Keratinocyte (primary cell): Measurements from ENCODE around the gene INSRR. TPM values are rescaled to one million over a fixed set of nuclear protein-coding genes. Genes with fewer than 3 reads are reported as not detected.

ENCODE experiments used
- DNase-seq: peaks from one replicate; pipeline ENCODE4 v3.0.0-alpha.2; 2011; ENCODE audit warnings: low read depth, missing footprints, low spot score
- FAIRE-seq: peaks from 2 replicates; lab custom pipeline; 2011; peaks lifted over from hg19 to GRCh38; lab: Jason Lieb, UNC
- H2AFZ ChIP-seq: 2 replicates; pipeline ENCODE4 v1.6.0; 2012; ENCODE audit warnings: low read length, control low read depth, inconsistent platforms; ENCODE audit not compliant: control insufficient read depth
- H3K27ac ChIP-seq: 2 replicates; pipeline ENCODE4 v1.5.1; 2011; ENCODE audit warnings: low read length; ENCODE audit not compliant: control insufficient read depth, insufficient read depth
- H3K27me3 ChIP-seq: 3 replicates; pipeline ENCODE4 v1.6.0; 2011; ENCODE audit warnings: low read length; ENCODE audit not compliant: control insufficient read depth, insufficient read depth; ENCODE audit errors: extremely low read depth
- H3K36me3 ChIP-seq, 2 experiments: 2 replicates in 1 of 2; 3 replicates in 1 of 2; pipeline ENCODE4 v1.5.1; 2011; ENCODE audit warnings: low read length in 2 of 2, mild to moderate bottlenecking in 1 of 2; ENCODE audit not compliant: control insufficient read depth in 2 of 2, insufficient read depth in 2 of 2; ENCODE audit errors: extremely low read depth in 1 of 2
- H3K4me1 ChIP-seq: 3 replicates; pipeline ENCODE4 v1.5.1; 2011; ENCODE audit warnings: low read length; ENCODE audit not compliant: control insufficient read depth, insufficient read depth; ENCODE audit errors: extremely low read depth
- H3K4me2 ChIP-seq: 3 replicates; pipeline ENCODE4 v1.6.0; 2011; ENCODE audit warnings: low read depth, low read length; ENCODE audit not compliant: control insufficient read depth, insufficient read depth; ENCODE audit errors: extremely low read depth
- H3K4me3 ChIP-seq, 3 experiments: fragments of 200-600 bp in 1 of 3; sonication (generic) in 1 of 3; 2 replicates in 2 of 3; 3 replicates in 1 of 3; pipeline ENCODE4 v1.5.1; 2011 to 2016; ENCODE audit warnings: low read length in 3 of 3, mild to moderate bottlenecking in 3 of 3, control low read depth in 2 of 3, inconsistent platforms in 1 of 3, low read depth in 1 of 3, mixed read lengths in 1 of 3, mixed run types in 1 of 3, moderate library complexity in 1 of 3; ENCODE audit not compliant: control insufficient read depth in 2 of 3, insufficient read depth in 2 of 3; ENCODE audit errors: extremely low read depth in 1 of 3
- H3K79me2 ChIP-seq: 2 replicates; pipeline ENCODE4 v1.6.0; 2012; ENCODE audit warnings: low read length; ENCODE audit not compliant: control insufficient read depth, insufficient read depth
- H3K9ac ChIP-seq: 3 replicates; pipeline ENCODE4 v1.6.0; 2011; ENCODE audit warnings: low read length; ENCODE audit not compliant: control insufficient read depth, insufficient read depth; ENCODE audit errors: extremely low read depth
- H3K9me1 ChIP-seq: 3 replicates; pipeline ENCODE4 v1.6.0; 2011; ENCODE audit warnings: low read length; ENCODE audit not compliant: control insufficient read depth, insufficient read depth; ENCODE audit errors: extremely low read depth
- H3K9me3 ChIP-seq: 2 replicates; pipeline ENCODE4 v1.5.1; 2012; ENCODE audit warnings: low read depth, low read length; ENCODE audit not compliant: control insufficient read depth
- H4K20me1 ChIP-seq: 3 replicates; pipeline ENCODE4 v1.6.0; 2011; ENCODE audit warnings: low read length; ENCODE audit not compliant: control insufficient read depth, insufficient read depth; ENCODE audit errors: extremely low read depth
- EZH2 ChIP-seq: IDR thresholded peaks from one replicate; pipeline ENCODE4 v1.6.1; 2012; ENCODE audit warnings: inconsistent platforms, mild to moderate bottlenecking, low read length, moderate library complexity
- dilution Hi-C: fragments of 300-500 bp; cut with MboI; formaldehyde crosslinking; loops from one replicate; pipeline ENCODE4 v1.7.0; 2020; ENCODE audit warnings: low sequenced_read_pairs; ENCODE audit not compliant: extremely low pct_ligation_motif_present
- polyA plus RNA-seq, 5 experiments: library from polyadenylated mRNA; depleted of rRNA in 3 of 5; stranded (reverse) in 3 of 5; stranded (forward) in 1 of 5; unstranded in 1 of 5; fragments of >200 nt; gene quantifications; 1 replicate in 1 of 5; 2 replicates in 3 of 5; 3 replicates in 1 of 5; pipeline versions ENCODE4 v1.2.1 to v1.2.3, GENCODE V29; 2011 to 2012; ENCODE audit warnings: missing spikeins in 2 of 5, low read depth in 1 of 5, low replicate concordance in 1 of 5
- TF ChIP-seq, protein P1 (sequence below), 3 experiments: IDR thresholded peaks in 1 of 3; conservative IDR thresholded peaks in 1 of 3; optimal IDR thresholded peaks in 1 of 3; 2 replicates in 2 of 3; 3 replicates in 1 of 3; pipeline versions ENCODE3 to v1.5.1; 2011; ENCODE audit warnings: low read length in 3 of 3, mild to moderate bottlenecking in 3 of 3, moderate library complexity in 2 of 3, control low read depth in 1 of 3, inconsistent platforms in 1 of 3; ENCODE audit not compliant: insufficient read depth in 2 of 3; ENCODE audit errors: extremely low read depth in 1 of 3

INSRR gene
- polyA plus RNA-seq, 1 donor (not counting 4 experiments of a cell fraction or from before 2014, with no cell fraction given), result not detected

DNA sequence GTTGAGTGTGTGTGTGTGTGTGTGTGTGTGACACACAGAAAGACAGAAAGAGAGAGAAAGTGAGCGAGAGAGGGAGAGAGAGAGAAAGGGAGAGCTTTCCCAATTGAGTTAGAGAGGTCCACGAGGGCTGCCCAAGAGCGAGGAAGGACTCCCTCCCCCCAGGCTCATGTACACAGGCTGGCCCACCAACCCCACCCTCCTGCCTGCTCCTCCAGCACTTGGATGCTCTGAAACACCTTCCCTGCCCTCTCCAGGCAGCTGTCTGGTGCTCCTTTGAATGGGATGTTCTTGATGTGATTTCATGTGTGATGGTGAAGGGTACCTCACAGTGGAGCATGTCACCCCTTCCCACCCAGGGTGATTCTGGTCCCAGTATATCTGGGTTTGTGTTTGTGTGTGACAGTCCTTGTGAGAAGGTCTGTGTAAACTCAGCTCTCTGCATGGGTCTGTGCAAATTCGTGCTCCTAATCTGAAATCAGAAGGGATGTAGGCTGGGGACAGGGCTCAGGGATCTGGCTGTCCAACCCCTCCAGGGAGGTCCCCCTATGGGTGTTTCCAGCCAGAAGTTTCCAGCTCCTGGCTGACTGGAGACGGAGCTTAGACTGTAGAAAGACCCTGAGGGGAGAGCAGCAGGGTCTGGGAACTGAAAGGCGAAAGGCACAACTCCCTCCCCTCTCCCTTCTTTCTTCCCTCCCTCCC, 27.8 kb upstream of the INSRR start:
- DNase-seq (no peak), FAIRE-seq (no peak)
- peaks cover 42% of the 10 kb centered on the region for H3K27me3 ChIP-seq

DNA sequence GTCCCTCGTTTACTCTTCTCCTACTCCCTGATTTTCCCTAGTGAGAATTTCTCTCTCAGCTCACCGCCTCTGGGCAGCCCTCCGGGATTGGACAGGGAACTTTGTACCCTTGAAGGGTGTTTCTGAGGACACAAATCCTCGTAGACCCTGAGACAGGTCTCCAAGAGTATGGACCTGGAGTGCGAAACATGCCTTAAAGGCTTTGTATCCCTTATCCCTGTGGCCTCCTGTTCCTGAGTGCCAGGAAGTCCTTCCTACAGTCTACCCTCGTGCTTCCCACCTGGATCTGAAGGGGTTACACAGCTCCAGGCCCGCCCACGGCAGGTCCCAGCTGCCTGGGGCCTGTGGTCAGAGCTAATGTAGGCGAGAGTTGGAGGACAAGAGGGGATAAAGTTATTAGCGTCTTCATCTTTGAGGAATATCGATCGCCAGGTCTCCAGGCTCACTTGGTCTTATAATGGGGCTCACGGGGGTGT, 27.0 kb upstream of the INSRR start:
- no peak for FAIRE-seq
- Histone ChIP-seq H3K36me3 (no peaks in the 10 kb centered on the region), H4K20me1 (peaks cover 3% of the 10 kb centered on the region)

More for the DNA sequence above, 27.8 kb upstream of the INSRR start:
- H3K9me3 ChIP-seq, result no peaks in the 10 kb centered on the region
- H4K20me1 ChIP-seq, result peaks cover 3% of the 10 kb centered on the region
- dilution Hi-C loops, result no loop called here
- H3K79me2 ChIP-seq, result no peaks in the 10 kb centered on the region
- no peak overlapping the region for H3K4me3 ChIP-seq
- no peak overlapping the region for H3K27ac ChIP-seq
- no peak for TF ChIP-seq EZH2
- TF ChIP-seq, protein P1, sequence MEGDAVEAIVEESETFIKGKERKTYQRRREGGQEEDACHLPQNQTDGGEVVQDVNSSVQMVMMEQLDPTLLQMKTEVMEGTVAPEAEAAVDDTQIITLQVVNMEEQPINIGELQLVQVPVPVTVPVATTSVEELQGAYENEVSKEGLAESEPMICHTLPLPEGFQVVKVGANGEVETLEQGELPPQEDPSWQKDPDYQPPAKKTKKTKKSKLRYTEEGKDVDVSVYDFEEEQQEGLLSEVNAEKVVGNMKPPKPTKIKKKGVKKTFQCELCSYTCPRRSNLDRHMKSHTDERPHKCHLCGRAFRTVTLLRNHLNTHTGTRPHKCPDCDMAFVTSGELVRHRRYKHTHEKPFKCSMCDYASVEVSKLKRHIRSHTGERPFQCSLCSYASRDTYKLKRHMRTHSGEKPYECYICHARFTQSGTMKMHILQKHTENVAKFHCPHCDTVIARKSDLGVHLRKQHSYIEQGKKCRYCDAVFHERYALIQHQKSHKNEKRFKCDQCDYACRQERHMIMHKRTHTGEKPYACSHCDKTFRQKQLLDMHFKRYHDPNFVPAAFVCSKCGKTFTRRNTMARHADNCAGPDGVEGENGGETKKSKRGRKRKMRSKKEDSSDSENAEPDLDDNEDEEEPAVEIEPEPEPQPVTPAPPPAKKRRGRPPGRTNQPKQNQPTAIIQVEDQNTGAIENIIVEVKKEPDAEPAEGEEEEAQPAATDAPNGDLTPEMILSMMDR (optimal IDR thresholded peaks at IDR 0.05 in 1 of 3, IDR thresholded peaks at IDR 0.05 in 1 of 3, conservative IDR thresholded peaks at IDR 0.05 in 1 of 3; ENCODE audit: extremely low read depth in 1 of 3, insufficient read depth in 2 of 3, low read length in 3 of 3), result no peak
- H3K9ac ChIP-seq, result no peak overlapping the region
- no peak overlapping the region for H2AFZ ChIP-seq
- no peaks in the 10 kb centered on the region for H3K36me3 ChIP-seq
- H3K9me1 ChIP-seq, result no peaks in the 10 kb centered on the region
- no peaks in the 10 kb centered on the region for H3K4me1 ChIP-seq
- H3K4me2 ChIP-seq, result no peak overlapping the region

More for the DNA sequence above, 27.0 kb upstream of the INSRR start:
- Histone ChIP-seq H3K79me2 (no peaks in the 10 kb centered on the region), H3K9ac (no peak overlapping the region), H3K9me1 (no peaks in the 10 kb centered on the region), H3K4me2 (no peak overlapping the region), H2AFZ (no peak overlapping the region), H3K4me3 (no peak overlapping the region), H3K4me1 (no peaks in the 10 kb centered on the region), H3K27me3 (peaks cover 49% of the 10 kb centered on the region), H3K9me3 (no peaks in the 10 kb centered on the region), H3K27ac (no peak overlapping the region)
- no peak for DNase-seq
- TF ChIP-seq, protein P1 (optimal IDR thresholded peaks at IDR 0.05 in 1 of 3, IDR thresholded peaks at IDR 0.05 in 1 of 3, conservative IDR thresholded peaks at IDR 0.05 in 1 of 3; ENCODE audit: extremely low read depth in 1 of 3, insufficient read depth in 2 of 3, low read length in 3 of 3), result no peak
- no peak for TF ChIP-seq EZH2
- dilution Hi-C loops, result no loop called here
